Liver (tissue), 9 donors: ENCODE results near the gene VAT1. TPM values are rescaled to one million over a fixed set of nuclear protein-coding genes. Genes with fewer than 3 reads are reported as not detected.

Source experiments
- DNase-seq: peaks from one replicate; pipeline ENCODE4 v3.0.0-alpha.2; 2017; ENCODE audit warnings: low spot score
- H3K27ac ChIP-seq, 2 donors: one replicate each; pipeline ENCODE4 v1.7.0; 2013; ENCODE audit warnings: inconsistent platforms in 2 of 2, low read length in 2 of 2, control low read depth in 1 of 2, low read depth in 1 of 2, mild to moderate bottlenecking in 1 of 2
- H3K27me3 ChIP-seq, 4 donors: one replicate each; pipeline versions ENCODE4 v1.6.1 to v1.7.0; 2013; ENCODE audit warnings: low read length in 3 of 4, inconsistent platforms in 1 of 4, mild to moderate bottlenecking in 1 of 4, moderate library complexity in 1 of 4; ENCODE audit not compliant: control insufficient read depth in 4 of 4, insufficient read depth in 4 of 4
- H3K36me3 ChIP-seq, 4 donors: one replicate each; pipeline versions ENCODE4 v1.6.1 to v1.7.0; 2013; ENCODE audit warnings: low read length in 3 of 4, mild to moderate bottlenecking in 3 of 4, low read depth in 1 of 4, moderate library complexity in 1 of 4; ENCODE audit not compliant: control insufficient read depth in 4 of 4, insufficient read depth in 3 of 4
- H3K4me1 ChIP-seq, 4 donors: one replicate each; pipeline versions ENCODE4 v1.6.1 to v1.7.0; 2013; ENCODE audit warnings: low read length in 3 of 4, mild to moderate bottlenecking in 3 of 4, moderate library complexity in 1 of 4; ENCODE audit not compliant: control insufficient read depth in 4 of 4, insufficient read depth in 4 of 4
- H3K4me3 ChIP-seq, 3 donors: one replicate each; pipeline versions ENCODE4 v1.6.1 to v1.7.0; 2013; ENCODE audit warnings: low read length in 3 of 3, control low read depth in 1 of 3, low read depth in 1 of 3, mild to moderate bottlenecking in 1 of 3
- H3K9ac ChIP-seq, 2 donors: one replicate each; pipeline ENCODE4 v1.7.0; 2013; ENCODE audit warnings: low read length in 2 of 2, mild to moderate bottlenecking in 2 of 2, moderate library complexity in 2 of 2, control low read depth in 1 of 2, low read depth in 1 of 2
- H3K9me3 ChIP-seq, 4 donors: one replicate each; pipeline versions ENCODE4 v1.6.1 to v1.7.0; 2013; ENCODE audit warnings: low read length in 3 of 4; ENCODE audit not compliant: control insufficient read depth in 4 of 4
- EGR1 ChIP-seq, 2 donors: IDR thresholded peaks; 2 replicates each; pipeline ENCODE4 v1.6.1; 2016 to 2018; ENCODE audit warnings: antibody characterized with exemption in 2 of 2, low read depth in 2 of 2
- GABPA ChIP-seq, 2 donors: IDR thresholded peaks in 1 of 2; conservative IDR thresholded peaks in 1 of 2; 2 replicates each; pipeline ENCODE4 v1.6.1; 2016; ENCODE audit warnings: antibody characterized with exemption in 2 of 2, mild to moderate bottlenecking in 1 of 2, moderate library complexity in 1 of 2
- HNF4G ChIP-seq: IDR thresholded peaks from 2 replicates; pipeline ENCODE4 v1.6.1; 2016; ENCODE audit warnings: antibody characterized with exemption
- JUND ChIP-seq, 2 donors: IDR thresholded peaks; 2 replicates each; pipeline ENCODE4 v1.6.1; 2016; ENCODE audit warnings: antibody characterized with exemption in 2 of 2
- MAX ChIP-seq: IDR thresholded peaks from 2 replicates; pipeline ENCODE4 v1.6.1; 2016; ENCODE audit warnings: antibody characterized with exemption
- NR2F2 ChIP-seq: IDR thresholded peaks from 2 replicates; pipeline ENCODE4 v1.6.1; 2016; ENCODE audit warnings: antibody characterized with exemption
- RAD21 ChIP-seq, 2 donors: IDR thresholded peaks; 2 replicates each; pipeline ENCODE4 v1.6.1; 2016; ENCODE audit warnings: antibody characterized with exemption in 2 of 2, mild to moderate bottlenecking in 2 of 2
- RXRA ChIP-seq, 2 donors: IDR thresholded peaks; 2 replicates each; pipeline ENCODE4 v1.6.1; 2017 to 2018; ENCODE audit warnings: antibody characterized with exemption in 2 of 2, mild to moderate bottlenecking in 1 of 2
- SP1 ChIP-seq: IDR thresholded peaks from 2 replicates; pipeline ENCODE4 v1.6.1; 2018; ENCODE audit warnings: antibody characterized with exemption, mild to moderate bottlenecking
- YY1 ChIP-seq: IDR thresholded peaks from 2 replicates; pipeline ENCODE4 v1.6.1; 2016; ENCODE audit warnings: antibody characterized with exemption, mild to moderate bottlenecking
- ZBTB33 ChIP-seq: IDR thresholded peaks from 2 replicates; pipeline ENCODE4 v1.6.1; 2016; ENCODE audit warnings: antibody characterized with exemption
- WGBS: extraction: QIAGEN DNeasy Blood & Tissue Kit; methylation state at CpG from one replicate; pipeline ENCODE4 v1.1.7; 2013; 5-methylcytosine and 5-hydroxymethylcytosine counted together
- polyA plus RNA-seq, 2 donors: library from polyadenylated mRNA; stranded (reverse) in 1 of 2; unstranded in 1 of 2; fragments of 200-250 nt in 1 of 2; fragments of >200 nt in 1 of 2; fragmentation: Nextera tagmentation in 1 of 2; extraction: Ambion mirVana in 1 of 2; gene quantifications; one replicate each; pipeline versions ENCODE4 v1.2.1 to v1.2.3, GENCODE V29; 2013 to 2015
- total RNA-seq, 2 donors: library from RNA; depleted of rRNA; stranded (reverse); fragments of >200 nt; gene quantifications; one replicate each; pipeline ENCODE4 v1.2.3, GENCODE V29; 2014
- TF ChIP-seq, protein P1 (sequence below): IDR thresholded peaks from 2 replicates; pipeline ENCODE4 v1.6.1; 2016; ENCODE audit warnings: antibody characterized with exemption
- TF ChIP-seq, protein P2 (sequence below): IDR thresholded peaks from 2 replicates; pipeline ENCODE4 v1.6.1; 2016; ENCODE audit warnings: antibody characterized with exemption, mild to moderate bottlenecking
- donor health status: healthy.
- donor health status: healthy.
- donor health status: healthy.
- donor health status: healthy.
- donor health status: healthy.

The VAT1 gene
- total and polyA plus RNA-seq, 4 donors, result 16.3 to 38.8 (median 25.4) TPM

DNA sequence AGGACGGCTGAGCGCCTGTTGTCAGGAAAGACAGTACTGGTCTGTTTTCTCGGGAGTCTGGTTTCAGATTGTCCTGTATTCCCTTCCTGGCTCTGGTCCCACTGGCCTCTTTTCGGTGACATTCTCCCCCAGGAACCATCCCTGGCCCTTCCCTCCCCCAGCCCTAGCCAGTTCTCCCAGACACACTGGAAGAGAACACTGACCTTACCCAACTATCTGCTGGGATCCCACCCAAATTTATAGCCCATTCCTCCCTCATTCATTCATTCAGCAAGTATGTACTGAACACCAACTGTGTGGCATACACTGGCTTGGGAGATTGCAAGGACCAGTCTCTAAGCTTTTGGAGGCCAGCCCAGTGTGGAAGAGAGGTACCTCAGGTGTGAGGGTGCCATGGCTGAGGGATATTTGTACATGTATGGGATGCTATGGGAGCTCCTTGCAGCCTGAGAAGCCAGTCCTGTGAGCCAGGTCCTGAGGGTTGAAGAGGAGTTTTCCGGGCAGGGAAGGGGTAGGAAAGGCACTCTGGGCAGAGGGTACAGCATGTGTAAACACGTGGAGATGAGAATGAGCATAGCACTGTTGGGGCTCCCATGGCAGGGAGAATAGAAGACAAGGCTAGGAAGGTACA is 8.1 kb upstream of the VAT1 start:
- Histone ChIP-seq H3K9ac (no peak overlapping the region), H3K27me3 (no peaks in the 10 kb centered on the region), H3K36me3 (no peaks in the 10 kb centered on the region), H3K9me3 (no peaks in the 10 kb centered on the region), H3K4me1 (peaks cover 4 to 16% (median 8%) of the 10 kb centered on the region in 4 donors), H3K4me3 (no peak overlapping the region), H3K27ac (no peak overlapping the region)
- no peak for DNase-seq
- no peak for TF ChIP-seq MAX
- WGBS, result 65% methylated on average over 6 of the region's 6 CpGs

GRCh38 chr17:43028221-43028861 is 6.2 kb upstream of the VAT1 start:
- no peak overlapping the region for H3K27ac ChIP-seq
- no peak for DNase-seq
- no peak overlapping the region for H3K4me3 ChIP-seq
- peaks cover 4 to 26% (median 12%) of the 10 kb centered on the region in 4 donors for H3K4me1 ChIP-seq
- no peaks in the 10 kb centered on the region for H3K36me3 ChIP-seq
- no peaks in the 10 kb centered on the region for H3K9me3 ChIP-seq
- 92% methylated on average over 17 of the region's 17 CpGs for WGBS
- TF ChIP-seq NR2F2 (no peak), SP1 (no peak), JUND (IDR thresholded peaks at IDR 0.05) (no peak), ZBTB33 (no peak), YY1 (no peak), RXRA (IDR thresholded peaks at IDR 0.05) (no peak), HNF4G (no peak), EGR1 (IDR thresholded peaks at IDR 0.05; ENCODE audit: low read depth in 2 of 2) (no peak)
- no peaks in the 10 kb centered on the region for H3K27me3 ChIP-seq
- no peak overlapping the region for H3K9ac ChIP-seq

DNA sequence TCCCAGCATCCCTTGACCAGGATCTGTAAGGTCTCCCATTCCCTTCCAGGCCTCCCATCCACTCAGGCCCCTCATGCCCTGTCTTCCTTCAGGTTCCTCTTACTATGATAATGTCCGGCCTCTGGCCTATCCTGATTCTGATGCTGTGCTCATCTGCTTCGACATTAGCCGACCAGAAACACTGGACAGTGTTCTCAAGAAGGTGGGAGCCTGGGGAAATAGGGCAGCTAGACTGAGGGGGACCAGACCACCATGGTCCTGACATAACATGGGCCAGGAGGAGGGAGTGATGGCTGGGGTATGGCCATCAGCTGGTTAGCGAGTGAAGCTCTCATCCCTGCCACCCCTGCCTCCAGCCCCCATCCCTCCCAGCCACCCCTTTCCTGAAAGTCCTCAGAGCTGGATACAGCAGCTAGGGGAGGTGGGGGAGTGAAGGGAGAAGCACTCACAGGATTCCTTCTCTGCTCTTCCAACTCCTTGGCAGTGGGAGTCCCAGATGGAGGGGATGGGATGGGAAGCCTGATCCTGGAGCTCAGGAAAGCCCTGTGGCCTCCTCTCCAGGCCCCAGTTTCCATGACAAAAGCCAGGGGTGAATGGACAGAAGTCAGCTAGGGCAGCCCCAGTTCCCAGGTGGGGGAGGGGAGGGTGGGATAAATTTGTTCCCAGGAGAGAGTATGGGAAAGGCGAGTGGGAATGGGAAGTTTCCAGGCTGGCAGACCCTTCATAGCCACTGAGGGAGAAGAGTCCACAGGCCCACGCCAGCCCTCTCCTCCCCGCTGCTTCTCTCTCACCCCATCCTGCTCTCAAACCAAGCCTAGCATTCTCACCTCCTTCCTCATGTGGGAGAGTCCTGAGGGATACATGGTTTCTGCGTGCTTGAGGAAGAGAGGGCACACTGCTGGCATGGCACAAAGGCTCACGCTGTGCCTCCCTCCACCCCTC is 5.2 kb upstream of the VAT1 start:
- Histone ChIP-seq H3K36me3 (no peaks in the 10 kb centered on the region), H3K27ac (no peak overlapping the region), H3K4me3 (no peak overlapping the region), H3K9me3 (no peaks in the 10 kb centered on the region), H3K27me3 (no peaks in the 10 kb centered on the region), H3K9ac (no peak overlapping the region), H3K4me1 (peaks cover 5 to 26% (median 13%) of the 10 kb centered on the region in 4 donors)
- 86% methylated on average over 9 of the region's 9 CpGs for WGBS
- DNase-seq, result no peak
- TF ChIP-seq, protein P1, sequence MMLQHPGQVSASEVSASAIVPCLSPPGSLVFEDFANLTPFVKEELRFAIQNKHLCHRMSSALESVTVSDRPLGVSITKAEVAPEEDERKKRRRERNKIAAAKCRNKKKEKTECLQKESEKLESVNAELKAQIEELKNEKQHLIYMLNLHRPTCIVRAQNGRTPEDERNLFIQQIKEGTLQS, result no peak
- TF ChIP-seq RAD21 (IDR thresholded peaks at IDR 0.05) (no peak), HNF4G (no peak), RXRA (IDR thresholded peaks at IDR 0.05) (no peak), MAX (no peak), GABPA (IDR thresholded peaks at IDR 0.05 in 1 of 2, conservative IDR thresholded peaks at IDR 0.05 in 1 of 2) (no peak)
- TF ChIP-seq, protein P2, sequence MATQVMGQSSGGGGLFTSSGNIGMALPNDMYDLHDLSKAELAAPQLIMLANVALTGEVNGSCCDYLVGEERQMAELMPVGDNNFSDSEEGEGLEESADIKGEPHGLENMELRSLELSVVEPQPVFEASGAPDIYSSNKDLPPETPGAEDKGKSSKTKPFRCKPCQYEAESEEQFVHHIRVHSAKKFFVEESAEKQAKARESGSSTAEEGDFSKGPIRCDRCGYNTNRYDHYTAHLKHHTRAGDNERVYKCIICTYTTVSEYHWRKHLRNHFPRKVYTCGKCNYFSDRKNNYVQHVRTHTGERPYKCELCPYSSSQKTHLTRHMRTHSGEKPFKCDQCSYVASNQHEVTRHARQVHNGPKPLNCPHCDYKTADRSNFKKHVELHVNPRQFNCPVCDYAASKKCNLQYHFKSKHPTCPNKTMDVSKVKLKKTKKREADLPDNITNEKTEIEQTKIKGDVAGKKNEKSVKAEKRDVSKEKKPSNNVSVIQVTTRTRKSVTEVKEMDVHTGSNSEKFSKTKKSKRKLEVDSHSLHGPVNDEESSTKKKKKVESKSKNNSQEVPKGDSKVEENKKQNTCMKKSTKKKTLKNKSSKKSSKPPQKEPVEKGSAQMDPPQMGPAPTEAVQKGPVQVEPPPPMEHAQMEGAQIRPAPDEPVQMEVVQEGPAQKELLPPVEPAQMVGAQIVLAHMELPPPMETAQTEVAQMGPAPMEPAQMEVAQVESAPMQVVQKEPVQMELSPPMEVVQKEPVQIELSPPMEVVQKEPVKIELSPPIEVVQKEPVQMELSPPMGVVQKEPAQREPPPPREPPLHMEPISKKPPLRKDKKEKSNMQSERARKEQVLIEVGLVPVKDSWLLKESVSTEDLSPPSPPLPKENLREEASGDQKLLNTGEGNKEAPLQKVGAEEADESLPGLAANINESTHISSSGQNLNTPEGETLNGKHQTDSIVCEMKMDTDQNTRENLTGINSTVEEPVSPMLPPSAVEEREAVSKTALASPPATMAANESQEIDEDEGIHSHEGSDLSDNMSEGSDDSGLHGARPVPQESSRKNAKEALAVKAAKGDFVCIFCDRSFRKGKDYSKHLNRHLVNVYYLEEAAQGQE, result no peak
